CD4-positive, alpha-beta T cell (primary cell): ENCODE measurements around the gene MSS51. TPM values are rescaled to one million over a fixed set of nuclear protein-coding genes. Genes with fewer than 3 reads are reported as not detected.
A peak's percentile ranks its signal among the peaks of the same experiment; 100 is the strongest.

Experiments
- ATAC-seq: fragments of 200-7000 bp; cut with Tn5 transposase; one replicate; pipeline ENCODE4 v1.10.0; 2022; ENCODE audit warnings: mild to moderate bottlenecking; ENCODE audit not compliant: poor library complexity
- CTCF ChIA-PET: fragments of 350-600 bp; sonication (Branson Sonifier 250); formaldehyde crosslinking; loops from one replicate; lab custom pipeline; 2021; ENCODE audit warnings: antibody characterized with exemption, inconsistent platforms; lab: Charles Lee
- POLR2A ChIA-PET: fragments of 350-600 bp; sonication (Branson Sonifier 250); formaldehyde crosslinking; loops from one replicate; lab custom pipeline; 2021; ENCODE audit warnings: antibody characterized with exemption, inconsistent platforms; lab: Charles Lee
- DNase-seq, 14 experiments: peaks; one replicate each; pipeline ENCODE4 v3.0.0-alpha.2; 2013 to 2020; ENCODE audit warnings: mixed read lengths in 2 of 14
- H3K27ac ChIP-seq, 2 donors: one replicate each; pipeline versions ENCODE4 v1.5.1 to v1.7.0; 2013; ENCODE audit warnings: low read length in 2 of 2, low read depth in 1 of 2, mild to moderate bottlenecking in 1 of 2
- H3K27me3 ChIP-seq, 2 experiments: 1 replicate in 1 of 2; 2 replicates in 1 of 2; pipeline versions ENCODE4 v1.6.1 to v1.7.0; 2013; ENCODE audit warnings: low read length in 2 of 2, control low read depth in 1 of 2, mild to moderate bottlenecking in 1 of 2, moderate library complexity in 1 of 2; ENCODE audit not compliant: insufficient read depth in 2 of 2, control insufficient read depth in 1 of 2
- H3K36me3 ChIP-seq: one replicate; pipeline ENCODE4 v1.6.1; 2013; ENCODE audit warnings: low read length, control low read depth; ENCODE audit not compliant: insufficient read depth
- H3K4me1 ChIP-seq: one replicate; pipeline ENCODE4 v1.6.1; 2013; ENCODE audit warnings: low read length, control low read depth; ENCODE audit not compliant: insufficient read depth
- H3K4me3 ChIP-seq: one replicate; pipeline ENCODE4 v1.5.1; 2013; ENCODE audit warnings: mild to moderate bottlenecking, low read length, moderate library complexity
- H3K9me3 ChIP-seq, 2 experiments: 1 replicate in 1 of 2; 2 replicates in 1 of 2; pipeline versions ENCODE4 v1.6.1 to v1.7.0; 2013; ENCODE audit warnings: low read length in 2 of 2, mild to moderate bottlenecking in 2 of 2, control low read depth in 1 of 2, moderate library complexity in 1 of 2; ENCODE audit not compliant: control insufficient read depth in 1 of 2, insufficient read depth in 1 of 2
- H3K27ac Mint-ChIP-seq: one replicate; pipeline ENCODE4 v1.8.0; 2020; ENCODE audit warnings: mixed read lengths
- H3K27me3 Mint-ChIP-seq: one replicate; pipeline ENCODE4 v1.8.0; 2021; ENCODE audit warnings: mixed read lengths
- H3K36me3 Mint-ChIP-seq: one replicate; pipeline ENCODE4 v1.8.0; 2021; ENCODE audit warnings: low read depth, mixed read lengths
- H3K4me1 Mint-ChIP-seq: one replicate; pipeline ENCODE4 v1.8.0; 2021; ENCODE audit warnings: low read depth, mixed read lengths
- H3K4me3 Mint-ChIP-seq: one replicate; pipeline ENCODE4 v1.8.0; 2020; ENCODE audit warnings: mild to moderate bottlenecking, mixed read lengths
- H3K9me3 Mint-ChIP-seq: one replicate; pipeline ENCODE4 v1.8.0; 2020; ENCODE audit warnings: mixed read lengths
- CTCF ChIP-seq: fragments of 200-600 bp; IDR thresholded peaks from one replicate; pipeline ENCODE4 v1.8.0; 2022; ENCODE audit warnings: antibody characterized with exemption, mild to moderate bottlenecking
- intact Hi-C, 2 experiments: fragments of 100-400 bp; cut with DNase I in 1 of 2; cut with micrococcal nuclease in 1 of 2; formaldehyde crosslinking; loops; one replicate each; pipeline versions ENCODE4 v1.15.1 to v1.9.0; 2023 to 2025; cut with DNase I, micrococcal nuclease
- total RNA-seq, 174 experiments: library from RNA in 2 of 174; stranded (reverse) in 2 of 174; gene quantifications; one replicate each; pipeline ENCODE4 v1.2.3 and lab custom pipeline; 2021 to 2026

MSS51 gene
- total RNA-seq, 2 experiments from 2014 or later, result 1.1 TPM

GRCh38 chr10:73410897-73411296 lies 22.5 kb downstream of the MSS51 start:
- ChIA-PET POLR2A (interaction anchor here (4.7 kb wide), 1 partner anchor 84 kb away, joined by 36 read pairs; the partner anchor contains the start of gene PPP3CB), CTCF (no interaction called here)
- ATAC-seq (no peak), DNase-seq (no peak)
- Mint-ChIP-seq H3K36me3 (peaks cover 33% of the 10 kb centered on the region), H3K27me3 (no peaks in the 10 kb centered on the region), H3K27ac (no peak overlapping the region), H3K9me3 (no peaks in the 10 kb centered on the region), H3K4me1 (peaks cover 79% of the 10 kb centered on the region), H3K4me3 (peak overlapping the region; percentile 82)
- Histone ChIP-seq H3K27ac (no peak overlapping the region), H3K4me1 (peaks cover 48% of the 10 kb centered on the region), H3K9me3 (no peaks in the 10 kb centered on the region), H3K27me3 (no peaks in the 10 kb centered on the region), H3K36me3 (peaks cover 15% of the 10 kb centered on the region), H3K4me3 (no peak overlapping the region)
- intact Hi-C loops, result loop anchor here (5.0 to 10.0 kb wide), 4 partner anchors 49 to 244 kb away; partner anchors contain the start of genes ECD (in 1 of the 2), FAM149B1 (in 1 of the 2) and MRPS16 (in 1 of the 2)
- TF ChIP-seq CTCF, result no peak

GRCh38 chr10:73408978-73409521 lies 24.3 kb downstream of the MSS51 start:
- no peaks in the 10 kb centered on the region for H3K9me3 ChIP-seq
- no peak for TF ChIP-seq CTCF
- ATAC-seq (no peak), DNase-seq (no peak)
- H3K36me3 ChIP-seq, result peaks cover 15% of the 10 kb centered on the region
- peak overlapping the region; percentile 56 for H3K4me3 Mint-ChIP-seq
- no peak overlapping the region for H3K27ac Mint-ChIP-seq
- H3K27me3 ChIP-seq, result no peaks in the 10 kb centered on the region
- H3K4me3 ChIP-seq, result no peak overlapping the region
- ChIA-PET POLR2A (no interaction called here), CTCF (no interaction called here)
- H3K9me3 Mint-ChIP-seq, result no peaks in the 10 kb centered on the region
- intact Hi-C loops, result no loop called here
- H3K27ac ChIP-seq, result no peak overlapping the region
- H3K4me1 ChIP-seq, result peaks cover 38% of the 10 kb centered on the region
- peaks cover 80% of the 10 kb centered on the region for H3K4me1 Mint-ChIP-seq
- H3K36me3 Mint-ChIP-seq, result peaks cover 38% of the 10 kb centered on the region
- H3K27me3 Mint-ChIP-seq, result no peaks in the 10 kb centered on the region

GRCh38 chr10:73408061-73408460 lies 25.3 kb downstream of the MSS51 start:
- ATAC-seq, result no peak
- no peak for TF ChIP-seq CTCF
- Mint-ChIP-seq H3K4me1 (peaks cover 84% of the 10 kb centered on the region), H3K9me3 (no peaks in the 10 kb centered on the region), H3K36me3 (peaks cover 33% of the 10 kb centered on the region), H3K27me3 (no peaks in the 10 kb centered on the region), H3K4me3 (no peak overlapping the region), H3K27ac (no peak overlapping the region)
- DNase-seq, result no peak
- Histone ChIP-seq H3K4me1 (peaks cover 37% of the 10 kb centered on the region), H3K36me3 (peaks cover 15% of the 10 kb centered on the region), H3K27ac (no peak overlapping the region), H3K27me3 (no peaks in the 10 kb centered on the region), H3K4me3 (no peak overlapping the region), H3K9me3 (no peaks in the 10 kb centered on the region)
- intact Hi-C loops, result no loop called here
- CTCF ChIA-PET, result interaction anchor here (1.0 kb wide), 1 partner anchor 10 kb away, joined by 3 read pairs; no protein-coding TSS in a partner anchor
- POLR2A ChIA-PET, result interaction anchor here (1.3 kb wide), 1 partner anchor 8 kb away, joined by 7 read pairs; no protein-coding TSS in a partner anchor
